GM23248 (cell line): Measurements from ENCODE around the gene AGRP.

ENCODE experiments used
- EZH2 ChIP-seq: fragments of 200-600 bp; sonication (generic); IDR thresholded peaks from 2 replicates; pipeline ENCODE4 v1.6.1; 2018; ENCODE audit warnings: antibody characterized with exemption, mild to moderate bottlenecking; ENCODE audit not compliant: insufficient read depth, poor library complexity, severe bottlenecking
- EZH2phosphoT487 ChIP-seq: fragments of 200-600 bp; sonication (generic); IDR thresholded peaks from 2 replicates; pipeline ENCODE4 v1.6.1; 2018; ENCODE audit warnings: antibody characterized with exemption, moderate library complexity, mild to moderate bottlenecking, low read depth; ENCODE audit not compliant: insufficient read depth

DNA sequence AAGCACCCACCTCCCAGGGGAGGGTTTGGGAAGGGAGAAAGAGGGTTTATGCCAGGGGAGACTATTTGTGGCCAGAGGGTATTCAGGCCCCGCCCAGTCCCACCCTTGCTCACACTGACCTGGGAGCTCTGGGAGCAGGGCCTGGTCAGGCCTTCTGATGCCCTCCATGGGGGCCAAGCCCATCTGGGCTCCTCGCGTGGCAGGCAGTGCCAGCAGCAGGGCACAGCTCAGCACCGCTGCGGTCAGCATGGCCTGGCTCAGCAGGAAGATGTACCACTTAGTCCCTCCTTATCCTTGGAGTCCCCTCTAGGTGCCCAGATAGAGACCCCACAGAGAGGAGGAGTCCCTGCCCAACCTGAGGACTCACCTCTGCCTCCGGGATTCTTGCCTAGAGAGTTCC, at the start of gene AGRP:
- no peak for TF ChIP-seq EZH2
- TF ChIP-seq EZH2phosphoT487: no peak
